Measurements from ENCODE around the gene RETREG1. TPM values are rescaled to one million over a fixed set of nuclear protein-coding genes. Genes with fewer than 3 reads are reported as not detected.

Gene RETREG1
- total and polyA plus RNA-seq, 2 donors (not counting 3 experiments of a cell fraction or from before 2014, with no cell fraction given) = 0.46 TPM; not detected in 1

DNA sequence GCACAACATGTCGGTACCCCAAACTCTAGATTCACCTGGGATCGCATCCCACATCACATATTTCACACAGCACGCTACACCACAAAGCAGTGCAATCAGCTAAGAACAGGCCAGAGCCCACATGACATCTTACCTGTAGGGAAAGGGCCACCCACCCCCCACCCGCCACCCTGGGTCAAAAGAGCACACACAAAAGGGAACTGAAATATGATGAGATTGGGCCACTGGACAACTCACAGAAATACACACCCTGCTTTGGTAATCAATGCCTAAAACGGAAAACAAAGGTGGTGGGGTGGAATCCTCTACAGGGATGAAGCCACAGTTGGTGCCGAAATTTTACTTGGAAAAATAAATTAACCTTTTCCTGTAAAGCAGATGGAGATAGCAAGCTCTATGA, 13.1 kb downstream of the RETREG1 start:
- no peaks in the 10 kb centered on the region for H3K79me2 ChIP-seq (ENCODE audit: control insufficient read depth, insufficient read depth, low read length)
- no peak overlapping the region for H3K4me3 ChIP-seq (replicated peaks in 1 of 3; ENCODE audit: insufficient read depth in 1 of 3, low read depth in 1 of 3, low read length in 3 of 3)
- CTCF ChIA-PET = no interaction called here
- H3K9ac ChIP-seq (replicated peaks; ENCODE audit: extremely low read depth, insufficient read depth, low read length) = no peak overlapping the region
- DNase-seq (ENCODE audit: low read depth, low spot score) (no peak), FAIRE-seq (no peak)
- POLR2A ChIA-PET = no interaction called here
- H3K9me1 ChIP-seq (replicated peaks; ENCODE audit: control insufficient read depth, extremely low read depth, insufficient read depth, low read length) = no peaks in the 10 kb centered on the region
- H4K20me1 ChIP-seq (replicated peaks; ENCODE audit: control insufficient read depth, extremely low read depth, insufficient read depth, low read length) = no peaks in the 10 kb centered on the region
- no peaks in the 10 kb centered on the region for H3K9me3 ChIP-seq (replicated peaks; ENCODE audit: control insufficient read depth, insufficient read depth, low read length)
- intact Hi-C loops (cut with micrococcal nuclease) (no loop called here), dilution Hi-C loops (cut with MboI; ENCODE audit: extremely low pct_ligation_motif_present, low sequenced_read_pairs) (no loop called here)
- H3K27me3 ChIP-seq (ENCODE audit: control insufficient read depth in 2 of 2, insufficient read depth in 2 of 2, low read length in 2 of 2) = peaks cover 0 to 2% of the 10 kb centered on the region in 2 experiments
- TF ChIP-seq CTCF (IDR thresholded peaks at IDR 0.05; ENCODE audit: extremely low read depth in 1 of 2, insufficient read depth in 1 of 2, low read depth in 1 of 2, low read length in 2 of 2) (no peak), MYC (IDR thresholded peaks at IDR 0.05; ENCODE audit: low read depth, low read length) (no peak), MAX (IDR thresholded peaks at IDR 0.05; ENCODE audit: insufficient read depth, insufficient read length) (no peak), JUN (IDR thresholded peaks at IDR 0.05; ENCODE audit: borderline replicate concordance, insufficient read depth, insufficient read length, low read depth) (no peak)
- H3K36me3 ChIP-seq (ENCODE audit: control insufficient read depth in 2 of 2, extremely low read depth in 1 of 2, insufficient read depth in 2 of 2, low read length in 2 of 2) = no peaks in the 10 kb centered on the region
- H3K27ac ChIP-seq (ENCODE audit: insufficient read depth, low read depth, low read length) = no peak overlapping the region
- H2AFZ ChIP-seq (ENCODE audit: low read depth, low read length) = no peak overlapping the region
- no TSS peak for BruUV-seq (replicated peaks)
- H3K4me1 ChIP-seq (ENCODE audit: control insufficient read depth, extremely low read depth, insufficient read depth, low read length) = no peaks in the 10 kb centered on the region
- no peak overlapping the region for H3K4me2 ChIP-seq (ENCODE audit: insufficient read depth, low read length)

GRCh38 chr5:16603295-16603694, 13.5 kb downstream of the RETREG1 start:
- no peaks in the 10 kb centered on the region for H3K4me1 ChIP-seq (ENCODE audit: control insufficient read depth, extremely low read depth, insufficient read depth, low read length)
- CTCF ChIA-PET = no interaction called here

More at GRCh38 chr5:16603295-16603694, 13.5 kb downstream of the RETREG1 start:
- Histone ChIP-seq H3K9ac (replicated peaks; ENCODE audit: extremely low read depth, insufficient read depth, low read length) (no peak overlapping the region), H3K4me2 (ENCODE audit: insufficient read depth, low read length) (no peak overlapping the region), H3K9me1 (replicated peaks; ENCODE audit: control insufficient read depth, extremely low read depth, insufficient read depth, low read length) (no peaks in the 10 kb centered on the region), H4K20me1 (replicated peaks; ENCODE audit: control insufficient read depth, extremely low read depth, insufficient read depth, low read length) (no peaks in the 10 kb centered on the region), H3K9me3 (replicated peaks; ENCODE audit: control insufficient read depth, insufficient read depth, low read length) (no peaks in the 10 kb centered on the region), H3K27me3 (ENCODE audit: control insufficient read depth in 2 of 2, insufficient read depth in 2 of 2, low read length in 2 of 2) (peaks cover 0 to 2% of the 10 kb centered on the region in 2 experiments), H3K27ac (ENCODE audit: insufficient read depth, low read depth, low read length) (no peak overlapping the region), H2AFZ (ENCODE audit: low read depth, low read length) (no peak overlapping the region), H3K4me3 (replicated peaks in 1 of 3; ENCODE audit: insufficient read depth in 1 of 3, low read depth in 1 of 3, low read length in 3 of 3) (no peak overlapping the region), H3K36me3 (ENCODE audit: control insufficient read depth in 2 of 2, extremely low read depth in 1 of 2, insufficient read depth in 2 of 2, low read length in 2 of 2) (no peaks in the 10 kb centered on the region), H3K79me2 (ENCODE audit: control insufficient read depth, insufficient read depth, low read length) (no peaks in the 10 kb centered on the region)
- POLR2A ChIA-PET = no interaction called here
- intact Hi-C loops (cut with micrococcal nuclease) = no loop called here
- DNase-seq (ENCODE audit: low read depth, low spot score) (no peak), FAIRE-seq (no peak)
- no TSS peak for BruUV-seq (replicated peaks)
- TF ChIP-seq EZH2 (IDR thresholded peaks at IDR 0.05; ENCODE audit: borderline replicate concordance, low read depth, low read length, severe bottlenecking) = no peak
- dilution Hi-C loops (cut with MboI; ENCODE audit: extremely low pct_ligation_motif_present, low sequenced_read_pairs) = no loop called here
